Measurements from ENCODE around the gene RFC5.

DNA sequence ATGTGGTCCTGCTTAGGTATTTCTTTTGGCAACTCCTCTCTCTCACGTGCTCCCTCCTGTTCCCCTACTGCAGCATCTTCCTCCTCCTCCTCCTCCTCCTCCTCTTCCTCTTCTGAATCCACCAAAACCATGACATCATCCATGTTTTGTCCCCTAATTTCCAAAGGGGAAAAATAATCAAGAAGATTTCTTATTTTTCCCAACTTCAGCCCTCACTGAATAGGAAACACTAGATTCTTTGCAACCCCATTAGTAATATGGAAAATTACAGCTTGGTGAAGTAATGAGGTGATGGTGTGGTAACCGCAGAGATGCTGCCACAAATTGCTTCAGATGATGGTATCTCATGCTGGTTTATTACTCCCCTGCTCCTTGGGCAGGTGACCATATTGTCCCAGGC is 51.9 kb downstream of the RFC5 start:
- TF ChIP-seq, protein P1, sequence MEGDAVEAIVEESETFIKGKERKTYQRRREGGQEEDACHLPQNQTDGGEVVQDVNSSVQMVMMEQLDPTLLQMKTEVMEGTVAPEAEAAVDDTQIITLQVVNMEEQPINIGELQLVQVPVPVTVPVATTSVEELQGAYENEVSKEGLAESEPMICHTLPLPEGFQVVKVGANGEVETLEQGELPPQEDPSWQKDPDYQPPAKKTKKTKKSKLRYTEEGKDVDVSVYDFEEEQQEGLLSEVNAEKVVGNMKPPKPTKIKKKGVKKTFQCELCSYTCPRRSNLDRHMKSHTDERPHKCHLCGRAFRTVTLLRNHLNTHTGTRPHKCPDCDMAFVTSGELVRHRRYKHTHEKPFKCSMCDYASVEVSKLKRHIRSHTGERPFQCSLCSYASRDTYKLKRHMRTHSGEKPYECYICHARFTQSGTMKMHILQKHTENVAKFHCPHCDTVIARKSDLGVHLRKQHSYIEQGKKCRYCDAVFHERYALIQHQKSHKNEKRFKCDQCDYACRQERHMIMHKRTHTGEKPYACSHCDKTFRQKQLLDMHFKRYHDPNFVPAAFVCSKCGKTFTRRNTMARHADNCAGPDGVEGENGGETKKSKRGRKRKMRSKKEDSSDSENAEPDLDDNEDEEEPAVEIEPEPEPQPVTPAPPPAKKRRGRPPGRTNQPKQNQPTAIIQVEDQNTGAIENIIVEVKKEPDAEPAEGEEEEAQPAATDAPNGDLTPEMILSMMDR (IDR thresholded peaks at IDR 0.05) = no peak
- no peak for TF ChIP-seq POLR2A (IDR thresholded peaks at IDR 0.05)
